NOMO-1 (cell line): ENCODE measurements around the gene ECHDC1.
"Not testable (repeated sequence)": the region's sequence is repeated elsewhere in the genome, so short reads cannot be mapped to it uniquely, and the experiment has no call there.

ENCODE experiments used
- DNase-seq, 2 experiments: peaks; one replicate each; lab custom pipeline; 2025; ENCODE audit not compliant: unreplicated experiment in 2 of 2; lab: John Stamatoyannopoulos, UW

The ECHDC1 gene

GRCh38 chr6:127343809-127344659 is 625 bp upstream of the ECHDC1 start:
- peak; percentile 26 to 31 for DNase-seq

- DNase-seq, result peak in 1 of 2 experiments; percentile 30
These were observed 988 bp downstream of the ECHDC1 start for GRCh38 chr6:127342296-127342945.

GRCh38 chr6:127341471-127342202 is 1.8 kb downstream of the ECHDC1 start:
- peak; percentile 48 to 62 for DNase-seq

GRCh38 chr6:127340171-127340570 is 3.2 kb downstream of the ECHDC1 start:
- DNase-seq, result no peak

- DNase-seq, result peak in 1 of 2 experiments; percentile 28
These were observed 4.5 kb downstream of the ECHDC1 start for GRCh38 chr6:127338936-127339335.

GRCh38 chr6:127332383-127332961 is 10.9 kb downstream of the ECHDC1 start:
- peak in 1 of 2 experiments; percentile 6 for DNase-seq

- DNase-seq, result not testable (repeated sequence)
These were observed 12.2 kb downstream of the ECHDC1 start for GRCh38 chr6:127331256-127331655.

- DNase-seq, result no peak
These were observed 15.3 kb downstream of the ECHDC1 start for GRCh38 chr6:127328043-127328609.

- DNase-seq, result no peak
These were observed 23.7 kb downstream of the ECHDC1 start for GRCh38 chr6:127319686-127320085.

GRCh38 chr6:127317388-127318128 is 25.9 kb downstream of the ECHDC1 start:
- DNase-seq, result peak; percentile 37 to 82

- no peak for DNase-seq
These were observed 37.7 kb downstream of the ECHDC1 start for GRCh38 chr6:127305741-127306140.

GRCh38 chr6:127303917-127304316 is 39.5 kb downstream of the ECHDC1 start:
- DNase-seq, result no peak

GRCh38 chr6:127302728-127303660 is 40.4 kb downstream of the ECHDC1 start:
- peak; percentile 74 to 89 for DNase-seq

- DNase-seq, result no peak
These were observed 42.2 kb downstream of the ECHDC1 start for GRCh38 chr6:127301199-127301700.

- no peak for DNase-seq
These were observed 43.0 kb downstream of the ECHDC1 start for GRCh38 chr6:127300411-127300810.

GRCh38 chr6:127299522-127300240 is 43.7 kb downstream of the ECHDC1 start:
- DNase-seq, result no peak

- DNase-seq, result no peak
These were observed 44.9 kb downstream of the ECHDC1 start for GRCh38 chr6:127298475-127298874.

- DNase-seq, result no peak
These were observed 45.8 kb downstream of the ECHDC1 start for GRCh38 chr6:127297502-127298070.
